ENCODE measurements around the gene GRIK4.

Gene GRIK4

GRCh38 chr11:120666121-120666639, 154.6 kb downstream of the GRIK4 start:
- WGBS = 70% methylated on average over 10 of the region's 10 CpGs
- no peaks in the 10 kb centered on the region for H3K36me3 ChIP-seq (ENCODE audit: insufficient read depth, low read length)

GRCh38 chr11:120667281-120667680, 155.7 kb downstream of the GRIK4 start:
- Histone ChIP-seq H3K9me3 (ENCODE audit: insufficient read depth, low read depth, low read length) (no peaks in the 10 kb centered on the region), H3K27me3 (ENCODE audit: insufficient read depth, low read length) (no peaks in the 10 kb centered on the region), H3K4me3 (ENCODE audit: low read length) (no peak overlapping the region), H3K27ac (ENCODE audit: low read depth, low read length) (no peak overlapping the region), H3K36me3 (ENCODE audit: insufficient read depth, low read length) (no peaks in the 10 kb centered on the region), H3K4me1 (ENCODE audit: insufficient read depth, low read length) (peaks cover 6% of the 10 kb centered on the region; the same call in 1 of the 2 replicates), H3K9ac (ENCODE audit: low read depth, low read length) (no peak overlapping the region; the same call in 1 of the 2 replicates)
- 89% methylated on average over 14 of the region's 14 CpGs for WGBS

More at GRCh38 chr11:120666121-120666639, 154.6 kb downstream of the GRIK4 start:
- Histone ChIP-seq H3K27me3 (ENCODE audit: insufficient read depth, low read length) (no peaks in the 10 kb centered on the region), H3K4me3 (ENCODE audit: low read length) (no peak overlapping the region), H3K4me1 (ENCODE audit: insufficient read depth, low read length) (peaks cover 12% of the 10 kb centered on the region), H3K9ac (ENCODE audit: low read depth, low read length) (no peak overlapping the region), H3K9me3 (ENCODE audit: insufficient read depth, low read depth, low read length) (no peaks in the 10 kb centered on the region), H3K27ac (ENCODE audit: low read depth, low read length) (no peak overlapping the region)

- H3K9me3 ChIP-seq (ENCODE audit: insufficient read depth, low read depth, low read length) = no peaks in the 10 kb centered on the region
- no peak overlapping the region for H3K4me3 ChIP-seq (ENCODE audit: low read length)
- no peaks in the 10 kb centered on the region for H3K36me3 ChIP-seq (ENCODE audit: insufficient read depth, low read length)
- H3K27me3 ChIP-seq (ENCODE audit: insufficient read depth, low read length) = no peaks in the 10 kb centered on the region
- 96% methylated on average over 1 of the region's 1 CpG for WGBS
- no peak overlapping the region for H3K27ac ChIP-seq (ENCODE audit: low read depth, low read length)
- no peak overlapping the region for H3K9ac ChIP-seq (ENCODE audit: low read depth, low read length)
- peaks cover under 1% of the 10 kb centered on the region; the same call in 1 of the 2 replicates for H3K4me1 ChIP-seq (ENCODE audit: insufficient read depth, low read length)
Measured at GRCh38 chr11:120667934-120668333, 156.4 kb downstream of the GRIK4 start.

GRCh38 chr11:120668537-120668936, 157.0 kb downstream of the GRIK4 start:
- H3K27ac ChIP-seq (ENCODE audit: low read depth, low read length) = no peak overlapping the region
- no peaks in the 10 kb centered on the region for H3K27me3 ChIP-seq (ENCODE audit: insufficient read depth, low read length)
- H3K36me3 ChIP-seq (ENCODE audit: insufficient read depth, low read length) = no peaks in the 10 kb centered on the region
- no peaks in the 10 kb centered on the region for H3K9me3 ChIP-seq (ENCODE audit: insufficient read depth, low read depth, low read length)
- H3K4me1 ChIP-seq (ENCODE audit: insufficient read depth, low read length) = no peaks in the 10 kb centered on the region
- H3K9ac ChIP-seq (ENCODE audit: low read depth, low read length) = no peak overlapping the region
- H3K4me3 ChIP-seq (ENCODE audit: low read length) = no peak overlapping the region
- WGBS = 89% methylated on average over 4 of the region's 4 CpGs

GRCh38 chr11:120674542-120674941, 163.0 kb downstream of the GRIK4 start:
- Histone ChIP-seq H3K27me3 (ENCODE audit: insufficient read depth, low read length) (no peaks in the 10 kb centered on the region), H3K4me1 (ENCODE audit: insufficient read depth, low read length) (no peaks in the 10 kb centered on the region), H3K36me3 (ENCODE audit: insufficient read depth, low read length) (no peaks in the 10 kb centered on the region), H3K4me3 (ENCODE audit: low read length) (no peak overlapping the region), H3K9me3 (ENCODE audit: insufficient read depth, low read depth, low read length) (no peaks in the 10 kb centered on the region), H3K9ac (ENCODE audit: low read depth, low read length) (no peak overlapping the region), H3K27ac (ENCODE audit: low read depth, low read length) (no peak overlapping the region)
- WGBS = 83% methylated on average over 1 of the region's 1 CpG

- no peak overlapping the region for H3K4me3 ChIP-seq (ENCODE audit: low read length)
- no peaks in the 10 kb centered on the region for H3K9me3 ChIP-seq (ENCODE audit: insufficient read depth, low read depth, low read length)
- WGBS = 94% methylated on average over 1 of the region's 1 CpG
- no peak overlapping the region for H3K27ac ChIP-seq (ENCODE audit: low read depth, low read length)
- H3K9ac ChIP-seq (ENCODE audit: low read depth, low read length) = no peak overlapping the region
- H3K36me3 ChIP-seq (ENCODE audit: insufficient read depth, low read length) = no peaks in the 10 kb centered on the region
- H3K4me1 ChIP-seq (ENCODE audit: insufficient read depth, low read length) = no peaks in the 10 kb centered on the region
- H3K27me3 ChIP-seq (ENCODE audit: insufficient read depth, low read length) = no peaks in the 10 kb centered on the region
Measured at GRCh38 chr11:120675171-120675570, 163.6 kb downstream of the GRIK4 start.

GRCh38 chr11:120676991-120677390, 165.4 kb downstream of the GRIK4 start:
- H3K9me3 ChIP-seq (ENCODE audit: insufficient read depth, low read depth, low read length) = no peaks in the 10 kb centered on the region
- H3K27me3 ChIP-seq (ENCODE audit: insufficient read depth, low read length) = no peaks in the 10 kb centered on the region
- 94% methylated on average over 6 of the region's 6 CpGs for WGBS
- no peak overlapping the region for H3K9ac ChIP-seq (ENCODE audit: low read depth, low read length)
- no peaks in the 10 kb centered on the region for H3K36me3 ChIP-seq (ENCODE audit: insufficient read depth, low read length)
- H3K4me3 ChIP-seq (ENCODE audit: low read length) = no peak overlapping the region
- no peak overlapping the region for H3K27ac ChIP-seq (ENCODE audit: low read depth, low read length)
- peaks cover 8% of the 10 kb centered on the region for H3K4me1 ChIP-seq (ENCODE audit: insufficient read depth, low read length)

GRCh38 chr11:120680322-120680721, 168.8 kb downstream of the GRIK4 start:
- 95% methylated on average over 5 of the region's 5 CpGs for whole genome bisulfite sequencing

GRCh38 chr11:120681434-120682331, 170.1 kb downstream of the GRIK4 start:
- H3K36me3 ChIP-seq (ENCODE audit: insufficient read depth, low read length) = no peaks in the 10 kb centered on the region
- H3K4me3 ChIP-seq (ENCODE audit: low read length) = no peak overlapping the region
- H3K27me3 ChIP-seq (ENCODE audit: insufficient read depth, low read length) = peaks cover 4% of the 10 kb centered on the region; the same call in 1 of the 2 replicates
- 58% methylated on average over 16 of the region's 16 CpGs for WGBS
- H3K4me1 ChIP-seq (ENCODE audit: insufficient read depth, low read length) = peaks cover 16% of the 10 kb centered on the region
- no peaks in the 10 kb centered on the region for H3K9me3 ChIP-seq (ENCODE audit: insufficient read depth, low read depth, low read length)
- H3K27ac ChIP-seq (ENCODE audit: low read depth, low read length) = no peak overlapping the region
- no peak overlapping the region for H3K9ac ChIP-seq (ENCODE audit: low read depth, low read length)

More at GRCh38 chr11:120680322-120680721, 168.8 kb downstream of the GRIK4 start:
- H3K4me3 ChIP-seq (ENCODE audit: low read length) = no peak overlapping the region
- H3K36me3 ChIP-seq (ENCODE audit: insufficient read depth, low read length) = no peaks in the 10 kb centered on the region
- H3K9ac ChIP-seq (ENCODE audit: low read depth, low read length) = no peak overlapping the region
- H3K27ac ChIP-seq (ENCODE audit: low read depth, low read length) = no peak overlapping the region
- H3K27me3 ChIP-seq (ENCODE audit: insufficient read depth, low read length) = peaks cover 4% of the 10 kb centered on the region; the same call in 1 of the 2 replicates
- H3K4me1 ChIP-seq (ENCODE audit: insufficient read depth, low read length) = peaks cover 16% of the 10 kb centered on the region
- H3K9me3 ChIP-seq (ENCODE audit: insufficient read depth, low read depth, low read length) = no peaks in the 10 kb centered on the region

GRCh38 chr11:120682332-120682649, 170.7 kb downstream of the GRIK4 start:
- peaks cover 4% of the 10 kb centered on the region; the same call in 1 of the 2 replicates for H3K27me3 ChIP-seq (ENCODE audit: insufficient read depth, low read length)

GRCh38 chr11:120682866-120683265, 171.3 kb downstream of the GRIK4 start:
- Histone ChIP-seq H3K36me3 (ENCODE audit: insufficient read depth, low read length) (no peaks in the 10 kb centered on the region), H3K4me1 (ENCODE audit: insufficient read depth, low read length) (peaks cover 16% of the 10 kb centered on the region), H3K9me3 (ENCODE audit: insufficient read depth, low read depth, low read length) (no peaks in the 10 kb centered on the region), H3K27ac (ENCODE audit: low read depth, low read length) (no peak overlapping the region), H3K4me3 (ENCODE audit: low read length) (no peak overlapping the region), H3K9ac (ENCODE audit: low read depth, low read length) (no peak overlapping the region), H3K27me3 (ENCODE audit: insufficient read depth, low read length) (peaks cover 4% of the 10 kb centered on the region; the same call in 1 of the 2 replicates)
- WGBS = 95% methylated on average over 5 of the region's 5 CpGs

More at GRCh38 chr11:120682332-120682649, 170.7 kb downstream of the GRIK4 start:
- no peaks in the 10 kb centered on the region for H3K9me3 ChIP-seq (ENCODE audit: insufficient read depth, low read depth, low read length)
- 75% methylated on average over 3 of the region's 3 CpGs for WGBS
- H3K27ac ChIP-seq (ENCODE audit: low read depth, low read length) = no peak overlapping the region
- H3K4me3 ChIP-seq (ENCODE audit: low read length) = no peak overlapping the region
- no peaks in the 10 kb centered on the region for H3K36me3 ChIP-seq (ENCODE audit: insufficient read depth, low read length)
- no peak overlapping the region for H3K9ac ChIP-seq (ENCODE audit: low read depth, low read length)
- H3K4me1 ChIP-seq (ENCODE audit: insufficient read depth, low read length) = peaks cover 16% of the 10 kb centered on the region

All from HUES64 (cell line).